GM23248 (cell line): Measurements from ENCODE around the gene ADGRG2. TPM values are rescaled to one million over a fixed set of nuclear protein-coding genes. Genes with fewer than 3 reads are reported as not detected.

Experiments used
- DNase-seq: peaks from one replicate; pipeline ENCODE4 v3.0.0-alpha.2; 2015
- H2AFZ ChIP-seq: fragments of 200-600 bp; sonication (generic); 2 replicates; pipeline ENCODE4 v1.6.1; 2016; ENCODE audit warnings: antibody characterized with exemption
- H3F3A ChIP-seq: fragments of 200-600 bp; sonication (generic); 2 replicates; pipeline ENCODE4 v1.6.1; 2016; ENCODE audit warnings: mild to moderate bottlenecking, antibody characterized with exemption, mixed run types; ENCODE audit not compliant: insufficient read depth
- H3K27ac ChIP-seq: fragments of 200-600 bp; sonication (generic); 2 replicates; pipeline ENCODE4 v1.5.1; 2016; ENCODE audit warnings: mild to moderate bottlenecking
- H3K27me3 ChIP-seq: fragments of 200-600 bp; sonication (generic); replicated peaks from 2 replicates; pipeline ENCODE4 v1.6.1; 2016; ENCODE audit warnings: mild to moderate bottlenecking; ENCODE audit not compliant: insufficient read depth
- H3K36me3 ChIP-seq: fragments of 200-600 bp; sonication (generic); 2 replicates; pipeline ENCODE4 v1.6.1; 2016; ENCODE audit warnings: low read depth, mild to moderate bottlenecking
- H3K4me1 ChIP-seq: fragments of 200-600 bp; sonication (generic); 2 replicates; pipeline ENCODE4 v1.6.1; 2016; ENCODE audit warnings: mild to moderate bottlenecking; ENCODE audit not compliant: insufficient read depth
- H3K4me2 ChIP-seq: fragments of 200-600 bp; sonication (generic); one replicate; pipeline ENCODE4 v1.6.1; 2016; ENCODE audit warnings: mild to moderate bottlenecking; ENCODE audit not compliant: unreplicated experiment
- H3K4me3 ChIP-seq: fragments of 200-600 bp; sonication (generic); 2 replicates; pipeline ENCODE4 v1.5.1; 2016; ENCODE audit warnings: mild to moderate bottlenecking
- H3K79me2 ChIP-seq: fragments of 200-600 bp; sonication (generic); 2 replicates; pipeline ENCODE4 v1.6.1; 2016; ENCODE audit warnings: mild to moderate bottlenecking; ENCODE audit not compliant: insufficient read depth
- H3K9ac ChIP-seq: fragments of 200-600 bp; sonication (generic); 2 replicates; pipeline ENCODE4 v1.6.1; 2016; ENCODE audit warnings: mild to moderate bottlenecking
- H3K9me2 ChIP-seq: fragments of 200-600 bp; sonication (generic); 2 replicates; pipeline ENCODE4 v1.6.1; 2016; ENCODE audit warnings: mixed run types, mild to moderate bottlenecking, moderate library complexity; ENCODE audit not compliant: insufficient read depth
- H3K9me3 ChIP-seq: fragments of 200-600 bp; sonication (generic); one replicate; pipeline ENCODE4 v1.6.1; 2017; ENCODE audit warnings: low read depth
- H4K20me1 ChIP-seq: fragments of 200-600 bp; sonication (generic); 2 replicates; pipeline ENCODE4 v1.6.0; 2016; ENCODE audit not compliant: insufficient read depth
- EZH2 ChIP-seq: fragments of 200-600 bp; sonication (generic); IDR thresholded peaks from 2 replicates; pipeline ENCODE4 v1.6.1; 2018; ENCODE audit warnings: antibody characterized with exemption, mild to moderate bottlenecking; ENCODE audit not compliant: insufficient read depth, poor library complexity, severe bottlenecking
- EZH2phosphoT487 ChIP-seq: fragments of 200-600 bp; sonication (generic); IDR thresholded peaks from 2 replicates; pipeline ENCODE4 v1.6.1; 2018; ENCODE audit warnings: antibody characterized with exemption, moderate library complexity, mild to moderate bottlenecking, low read depth; ENCODE audit not compliant: insufficient read depth
- WGBS, 2 experiments: methylation state at CpG; one replicate each; pipeline ENCODE4 v1.1.6; 2015 to 2017; ENCODE audit warnings: low lambda C conversion rate in 2 of 2, low coverage in 1 of 2; ENCODE audit errors: missing lambda C conversion rate in 2 of 2; 5-methylcytosine and 5-hydroxymethylcytosine counted together
- in situ Hi-C: fragments of 300-500 bp; cut with MboI; formaldehyde crosslinking; loops from 2 replicates; pipeline ENCODE4 v1.15.0; 2020
- polyA plus RNA-seq: library from polyadenylated mRNA; unstranded; fragments of >200 nt; fragmentation: Nextera tagmentation; extraction: Ambion mirVana; gene quantifications from 2 replicates; pipeline ENCODE4 v1.2.1, GENCODE V29; 2016
- total RNA-seq: library from RNA; depleted of rRNA; stranded (reverse); fragments of >200 nt; shearing (Covaris generic); gene quantifications from 2 replicates; pipeline ENCODE4 v1.2.3, GENCODE V29; 2014

The ADGRG2 gene
- total and polyA plus RNA-seq, 2 experiments from 2014 or later, result 0.10 TPM; not detected in 1

DNA sequence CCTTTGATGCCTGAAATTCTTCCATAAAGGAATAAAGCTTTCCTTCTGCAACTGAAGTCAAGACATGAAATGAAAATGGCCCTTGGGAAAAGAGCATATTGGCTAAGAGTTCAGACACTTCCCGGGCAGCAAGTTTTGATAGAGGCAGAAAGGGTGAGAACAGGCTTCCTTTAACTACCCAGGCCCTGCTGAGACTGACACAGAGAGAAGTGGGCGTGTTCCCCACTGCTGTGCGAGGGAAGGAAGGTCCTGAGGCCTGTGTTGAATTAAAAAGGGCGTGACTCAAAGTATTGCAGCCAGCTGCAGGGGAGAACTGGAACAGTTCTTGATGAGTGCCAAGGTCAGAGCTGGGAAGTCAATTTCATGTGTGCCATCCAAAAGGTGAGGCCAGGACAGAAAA, 33.9 kb upstream of the ADGRG2 start:
- H3K4me3 ChIP-seq, result no peak overlapping the region
- in situ Hi-C loops, result no loop called here
- no peaks in the 10 kb centered on the region for H3K9me3 ChIP-seq
- no peaks in the 10 kb centered on the region for H3K9me2 ChIP-seq
- H3K79me2 ChIP-seq, result no peaks in the 10 kb centered on the region
- no peaks in the 10 kb centered on the region for H3K27me3 ChIP-seq
- no peak overlapping the region for H2AFZ ChIP-seq
- no peaks in the 10 kb centered on the region for H3K4me1 ChIP-seq
- 0 to 3% methylated on average over 4 of the region's 4 CpGs for WGBS, 2 experiments
- H4K20me1 ChIP-seq, result no peaks in the 10 kb centered on the region
- no peak overlapping the region for H3K9ac ChIP-seq
- H3K4me2 ChIP-seq, result no peak overlapping the region
- TF ChIP-seq EZH2, result no peak
- no peak for TF ChIP-seq EZH2phosphoT487
- DNase-seq, result peak; percentile 19
- H3F3A ChIP-seq, result no peaks in the 10 kb centered on the region
- no peak overlapping the region for H3K27ac ChIP-seq
- H3K36me3 ChIP-seq, result no peaks in the 10 kb centered on the region

DNA sequence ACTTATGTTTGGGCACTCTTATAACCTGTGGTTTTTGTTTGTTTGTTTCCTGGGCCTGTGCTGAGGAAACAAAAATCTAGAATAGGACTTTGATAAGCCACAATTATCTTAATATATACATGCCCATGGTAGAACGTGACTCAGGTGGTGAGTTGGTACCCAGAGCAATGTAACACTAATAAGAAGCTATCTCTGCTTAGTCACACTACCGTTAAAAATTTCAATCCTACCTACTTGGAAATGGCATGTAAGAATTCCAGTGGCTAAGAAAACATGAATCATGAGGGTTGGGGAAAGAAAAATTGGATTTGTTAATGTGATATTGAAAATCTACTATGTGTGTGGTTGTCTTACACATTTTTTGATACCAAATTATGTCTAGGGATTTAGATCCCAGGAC, 30.5 kb upstream of the ADGRG2 start:
- no peak for TF ChIP-seq EZH2phosphoT487
- TF ChIP-seq EZH2, result no peak
- H3F3A ChIP-seq, result no peaks in the 10 kb centered on the region
- no peak overlapping the region for H3K9ac ChIP-seq
- H3K4me3 ChIP-seq, result no peak overlapping the region
- H2AFZ ChIP-seq, result no peak overlapping the region
- in situ Hi-C loops, result no loop called here
- H3K4me1 ChIP-seq, result no peaks in the 10 kb centered on the region
- H3K27ac ChIP-seq, result no peak overlapping the region
- no peaks in the 10 kb centered on the region for H3K36me3 ChIP-seq
- H3K9me3 ChIP-seq, result no peaks in the 10 kb centered on the region
- no peaks in the 10 kb centered on the region for H4K20me1 ChIP-seq
- H3K79me2 ChIP-seq, result no peaks in the 10 kb centered on the region
- WGBS, 2 experiments, result 19 to 25% methylated on average over 2 of the region's 2 CpGs
- H3K9me2 ChIP-seq, result no peaks in the 10 kb centered on the region
- H3K27me3 ChIP-seq, result no peaks in the 10 kb centered on the region
- DNase-seq, result peak; percentile 5
- no peak overlapping the region for H3K4me2 ChIP-seq

DNA sequence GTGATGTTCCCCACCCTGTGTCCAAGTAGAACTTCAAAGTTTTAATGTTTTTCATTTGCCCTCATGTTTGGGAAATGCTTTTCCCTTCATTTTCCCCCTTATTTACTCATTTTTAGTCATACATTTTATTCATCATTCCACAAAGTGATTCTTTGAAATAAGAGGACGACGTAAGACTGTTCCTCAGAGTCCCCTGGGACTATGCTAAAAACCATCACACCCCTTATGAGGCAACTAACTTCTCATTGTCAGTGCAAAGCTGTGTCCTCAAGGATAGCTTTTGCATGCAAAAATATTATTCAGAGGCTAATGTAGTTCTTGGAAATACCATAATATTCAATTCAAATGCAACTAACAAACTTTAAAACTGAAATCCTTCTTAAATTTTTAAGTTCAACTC, 14.8 kb upstream of the ADGRG2 start:
- no peak overlapping the region for H3K27ac ChIP-seq
- no peaks in the 10 kb centered on the region for H3K9me3 ChIP-seq
- no peaks in the 10 kb centered on the region for H3K36me3 ChIP-seq
- no peaks in the 10 kb centered on the region for H3K9me2 ChIP-seq
- H3F3A ChIP-seq, result no peaks in the 10 kb centered on the region
- TF ChIP-seq EZH2, result no peak
- no peak for TF ChIP-seq EZH2phosphoT487
- no peak overlapping the region for H3K4me3 ChIP-seq
- no peak overlapping the region for H3K4me2 ChIP-seq
- H4K20me1 ChIP-seq, result no peaks in the 10 kb centered on the region
- WGBS, 2 experiments, result 0 to 5% methylated on average over 2 of the region's 2 CpGs
- H2AFZ ChIP-seq, result no peak overlapping the region
- no peaks in the 10 kb centered on the region for H3K4me1 ChIP-seq
- no peak overlapping the region for H3K9ac ChIP-seq
- no peaks in the 10 kb centered on the region for H3K79me2 ChIP-seq
- in situ Hi-C loops, result no loop called here
- H3K27me3 ChIP-seq, result no peaks in the 10 kb centered on the region
- peak; percentile 4 for DNase-seq

DNA sequence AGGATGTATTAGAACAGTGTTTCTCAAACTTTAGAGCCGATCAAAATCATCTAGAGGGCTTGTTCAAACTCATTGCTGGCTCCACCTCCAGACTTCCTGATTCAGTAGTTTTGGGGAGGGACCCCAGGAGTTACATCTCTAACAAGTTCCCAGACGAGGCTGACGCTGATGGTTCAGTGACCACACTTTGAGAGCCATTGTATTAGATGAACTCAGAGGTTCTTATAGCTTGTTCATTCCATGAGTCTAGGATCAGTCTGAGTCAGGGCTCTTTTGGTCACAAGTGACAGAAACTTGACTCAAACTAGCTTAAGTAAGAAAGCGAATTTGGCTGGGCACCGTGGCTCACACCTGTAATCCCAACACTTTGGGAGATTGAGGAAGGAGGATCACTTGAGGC, 11.5 kb upstream of the ADGRG2 start:
- Histone ChIP-seq H3K4me1 (no peaks in the 10 kb centered on the region), H3K9me3 (no peaks in the 10 kb centered on the region), H3K9me2 (no peaks in the 10 kb centered on the region), H4K20me1 (no peaks in the 10 kb centered on the region), H3K27ac (no peak overlapping the region), H3K4me3 (no peak overlapping the region), H2AFZ (no peak overlapping the region), H3K9ac (no peak overlapping the region), H3K27me3 (no peaks in the 10 kb centered on the region), H3K36me3 (no peaks in the 10 kb centered on the region), H3F3A (no peaks in the 10 kb centered on the region), H3K79me2 (no peaks in the 10 kb centered on the region), H3K4me2 (no peak overlapping the region)
- in situ Hi-C loops, result no loop called here
- TF ChIP-seq EZH2 (no peak), EZH2phosphoT487 (no peak)
- WGBS, 2 experiments, result 51 to 58% methylated on average over 5 of the region's 5 CpGs
- DNase-seq, result no peak

DNA sequence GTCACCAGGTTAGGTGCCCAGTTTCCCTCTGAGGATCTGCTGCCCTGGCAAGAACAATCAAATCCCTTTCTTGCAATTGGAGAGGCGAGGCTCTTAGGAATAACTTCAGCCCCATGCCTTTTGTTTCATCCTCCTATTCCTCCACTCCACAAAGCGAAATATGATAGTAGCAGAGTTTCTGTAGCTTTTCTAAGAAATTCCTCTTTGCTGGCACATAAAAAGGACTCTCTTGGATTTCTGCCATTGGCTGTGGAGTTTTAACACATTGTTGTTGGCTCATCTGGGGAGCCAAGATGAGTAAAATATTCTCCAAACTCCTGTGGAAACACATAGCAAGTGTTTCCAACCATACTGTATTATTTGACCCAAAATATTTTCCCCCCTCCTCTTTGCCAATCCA, 11.0 kb upstream of the ADGRG2 start:
- H3K36me3 ChIP-seq, result no peaks in the 10 kb centered on the region
- H3K4me2 ChIP-seq, result no peak overlapping the region
- 0 to 5% methylated on average over 2 of the region's 2 CpGs for WGBS, 2 experiments
- no peaks in the 10 kb centered on the region for H3K79me2 ChIP-seq
- no peak overlapping the region for H3K9ac ChIP-seq
- TF ChIP-seq EZH2phosphoT487 (no peak), EZH2 (no peak)
- H2AFZ ChIP-seq, result no peak overlapping the region
- in situ Hi-C loops, result no loop called here
- H4K20me1 ChIP-seq, result no peaks in the 10 kb centered on the region
- H3K27ac ChIP-seq, result no peak overlapping the region
- no peak overlapping the region for H3K4me3 ChIP-seq
- H3K9me2 ChIP-seq, result no peaks in the 10 kb centered on the region
- no peaks in the 10 kb centered on the region for H3K4me1 ChIP-seq
- no peaks in the 10 kb centered on the region for H3F3A ChIP-seq
- DNase-seq, result no peak
- no peaks in the 10 kb centered on the region for H3K27me3 ChIP-seq
- no peaks in the 10 kb centered on the region for H3K9me3 ChIP-seq
